Mesothelial cell of epicardium (in vitro differentiated cells): Measurements from ENCODE around the gene UAP1L1. TPM values are rescaled to one million over a fixed set of nuclear protein-coding genes. Genes with fewer than 3 reads are reported as not detected.
"Not testable (repeated sequence)": the region's sequence is repeated elsewhere in the genome, so short reads cannot be mapped to it uniquely, and the experiment has no call there.

ENCODE experiments used
- DNase-seq, 2 experiments: peaks; one replicate each; pipeline ENCODE4 v3.0.0; 2021; ENCODE audit warnings: low spot score in 2 of 2; ENCODE audit not compliant: unreplicated experiment in 2 of 2
- H3K27ac Mint-ChIP-seq: 2 replicates; pipeline ENCODE4 v1.8.0; 2021; ENCODE audit warnings: mixed read lengths
- H3K27me3 Mint-ChIP-seq: 2 replicates; pipeline ENCODE4 v1.8.0; 2021; ENCODE audit warnings: low read depth, mixed read lengths
- H3K36me3 Mint-ChIP-seq: 2 replicates; pipeline ENCODE4 v1.8.0; 2021; ENCODE audit warnings: mixed read lengths
- H3K4me1 Mint-ChIP-seq: 2 replicates; pipeline ENCODE4 v1.8.0; 2021; ENCODE audit warnings: mixed read lengths
- H3K4me3 Mint-ChIP-seq: 2 replicates; pipeline ENCODE4 v1.8.0; 2021; ENCODE audit warnings: mild to moderate bottlenecking, moderate library complexity, mixed read lengths
- H3K9me3 Mint-ChIP-seq: 2 replicates; pipeline ENCODE4 v1.8.0; 2021; ENCODE audit warnings: mixed read lengths
- CTCF ChIP-seq: fragments of 200-600 bp; sonication (generic); IDR thresholded peaks from one replicate; pipeline ENCODE4 v1.5.0; 2021; ENCODE audit warnings: antibody characterized with exemption; ENCODE audit not compliant: unreplicated experiment
- total RNA-seq: library from RNA; stranded (reverse); gene quantifications from 3 replicates; pipeline ENCODE4 v1.2.1, GENCODE V29; 2021

Gene UAP1L1
- total RNA-seq, 1 donor from 2014 or later, result 5.5 TPM

GRCh38 chr9:137030538-137031527 is 46.5 kb upstream of the UAP1L1 start:
- Mint-ChIP-seq H3K36me3 (no peaks in the 10 kb centered on the region), H3K4me3 (no peak overlapping the region), H3K27me3 (no peaks in the 10 kb centered on the region), H3K4me1 (peaks cover 8% of the 10 kb centered on the region), H3K9me3 (no peaks in the 10 kb centered on the region), H3K27ac (no peak overlapping the region)
- DNase-seq, result no peak
- TF ChIP-seq CTCF, result no peak

GRCh38 chr9:137031904-137032640 is 45.2 kb upstream of the UAP1L1 start, which contains the start of gene FUT7:
Gene FUT7 (minus strand): TSS chr9:137032088. CDS start chr9:137031991, 97 bp downstream.
- no peak for DNase-seq
- Mint-ChIP-seq H3K9me3 (no peaks in the 10 kb centered on the region), H3K27me3 (no peaks in the 10 kb centered on the region), H3K36me3 (no peaks in the 10 kb centered on the region), H3K4me3 (no peak within 1 kb of the TSS), H3K4me1 (peaks cover 8% of the 10 kb centered on the region), H3K27ac (no peak within 1 kb of the TSS)
- no peak for TF ChIP-seq CTCF

GRCh38 chr9:137032858-137033257 is 44.5 kb upstream of the UAP1L1 start:
- Mint-ChIP-seq H3K4me3 (no peak overlapping the region), H3K9me3 (no peaks in the 10 kb centered on the region), H3K27ac (no peak overlapping the region), H3K4me1 (peaks cover 5% of the 10 kb centered on the region), H3K36me3 (no peaks in the 10 kb centered on the region), H3K27me3 (no peaks in the 10 kb centered on the region)
- DNase-seq, result no peak
- no peak for TF ChIP-seq CTCF

GRCh38 chr9:137033481-137033880 is 43.8 kb upstream of the UAP1L1 start:
- not testable (repeated sequence) for H3K36me3 Mint-ChIP-seq, DNase-seq, H3K9me3 Mint-ChIP-seq, H3K4me1 Mint-ChIP-seq, H3K27ac Mint-ChIP-seq, H3K27me3 Mint-ChIP-seq, H3K4me3 Mint-ChIP-seq

GRCh38 chr9:137034039-137034708 is 43.1 kb upstream of the UAP1L1 start:
- no peaks in the 10 kb centered on the region for H3K27me3 Mint-ChIP-seq
- no peaks in the 10 kb centered on the region for H3K36me3 Mint-ChIP-seq
- no peak for DNase-seq
- H3K4me3 Mint-ChIP-seq, result no peak overlapping the region
- peaks cover 5% of the 10 kb centered on the region for H3K4me1 Mint-ChIP-seq
- no peak for TF ChIP-seq CTCF
- H3K9me3 Mint-ChIP-seq, result no peaks in the 10 kb centered on the region
- H3K27ac Mint-ChIP-seq, result no peak overlapping the region
